GM18867 (cell line): ENCODE data around the gene DLG2.
A peak's percentile ranks its signal among the peaks of the same experiment; 100 is the strongest.

Experiments
- ATAC-seq: cut with Tn5 transposase; IDR thresholded peaks from one replicate; pipeline ENCODE4 v1.9.1; 2021; ENCODE audit warnings: mild to moderate bottlenecking, moderate library complexity; ENCODE audit not compliant: unreplicated experiment

The DLG2 gene

DNA sequence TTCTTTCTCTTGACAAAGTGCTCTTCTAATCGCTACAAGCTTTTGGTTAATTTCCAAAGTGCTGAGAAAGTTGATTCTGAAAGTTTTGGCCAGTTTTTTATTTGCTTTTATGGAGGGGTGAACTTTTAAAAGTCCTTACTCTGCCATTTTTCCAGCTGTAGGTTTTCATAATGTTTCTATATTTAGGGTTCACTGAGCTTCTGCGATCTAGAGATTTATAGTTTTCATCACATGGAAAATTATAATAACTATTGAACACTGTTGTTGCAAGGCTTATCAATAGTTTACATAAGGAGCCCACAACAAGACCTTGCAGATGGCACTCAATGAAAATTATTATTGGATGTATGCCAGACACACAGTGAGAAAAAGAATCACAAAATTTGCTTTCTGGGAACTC is 55.1 kb downstream of the DLG2 start:
- ATAC-seq: no peak

DNA sequence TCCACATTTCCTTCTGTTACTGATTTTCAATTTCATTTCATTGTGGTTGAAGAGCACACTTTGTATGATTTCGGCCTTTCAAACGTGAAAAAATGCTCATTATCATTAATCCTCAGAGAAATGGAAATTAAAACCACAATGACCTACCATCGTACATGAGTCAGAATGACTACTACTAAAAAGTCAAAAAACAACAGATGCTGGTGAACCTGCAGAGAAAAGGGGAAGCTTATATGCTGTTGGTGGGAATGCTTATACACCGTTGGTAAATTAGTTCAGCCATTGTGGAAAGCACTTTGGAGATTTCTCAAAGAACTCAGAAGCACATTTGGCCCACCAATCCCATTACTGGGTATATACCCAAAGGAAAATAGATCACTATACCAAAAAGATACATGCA is 57.6 kb downstream of the DLG2 start:
- ATAC-seq: no peak

DNA sequence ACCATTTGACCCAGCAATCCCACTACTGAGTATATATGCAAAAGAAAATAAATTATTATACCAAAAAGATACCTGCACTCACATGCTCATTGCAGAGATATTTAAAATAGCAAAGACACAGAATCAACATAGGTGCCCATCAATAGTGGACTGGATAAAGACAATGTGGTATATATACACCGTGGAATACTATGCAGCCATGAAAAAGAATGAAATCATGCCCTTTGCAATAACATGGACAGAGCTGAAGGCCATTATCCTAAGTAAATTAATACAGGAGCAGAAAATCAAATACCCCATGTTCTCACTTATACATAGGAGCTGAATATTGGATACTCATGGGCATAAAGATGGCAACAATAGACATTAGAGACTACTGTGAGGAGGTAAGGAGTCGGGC is 68.7 kb downstream of the DLG2 start:
- no peak for ATAC-seq

DNA sequence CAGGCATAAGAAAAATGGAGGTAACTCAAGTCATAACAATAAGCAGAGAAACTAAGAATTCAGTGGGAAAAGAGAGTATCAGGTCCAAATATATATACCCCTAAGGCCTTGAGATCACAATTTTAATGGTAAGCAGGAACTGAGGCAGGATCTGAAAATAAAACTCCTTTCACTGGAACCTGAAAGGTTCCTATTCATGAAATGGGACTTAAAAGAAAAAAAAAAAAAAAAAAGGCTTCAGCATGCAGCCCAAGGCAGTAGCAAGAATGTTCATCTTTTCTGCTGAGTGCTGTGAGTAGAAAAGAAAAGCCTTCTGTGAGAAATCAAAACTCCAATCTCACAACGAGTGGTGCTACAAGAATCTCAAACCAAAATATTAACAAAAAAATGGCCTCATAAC is 75.3 kb downstream of the DLG2 start:
- no peak for ATAC-seq

DNA sequence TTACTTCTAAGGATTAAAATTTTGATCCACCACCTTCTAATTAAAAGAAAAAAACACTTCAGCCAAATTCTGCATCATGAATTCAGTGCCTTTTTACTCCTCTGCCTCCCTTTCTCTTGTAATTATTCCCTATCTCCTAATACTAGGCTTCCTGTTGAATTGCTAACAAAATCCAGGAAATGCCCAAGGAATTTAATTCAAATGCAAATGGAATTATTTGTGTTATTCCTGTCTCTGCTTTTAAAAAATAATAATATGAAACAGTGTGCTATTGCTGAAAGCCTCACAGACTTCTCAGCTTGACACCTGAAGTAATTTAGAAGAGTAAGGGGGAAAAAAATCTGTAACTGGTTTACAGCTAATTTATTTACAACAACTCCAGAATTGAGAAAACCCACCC is 85.5 kb downstream of the DLG2 start:
- no peak for ATAC-seq

DNA sequence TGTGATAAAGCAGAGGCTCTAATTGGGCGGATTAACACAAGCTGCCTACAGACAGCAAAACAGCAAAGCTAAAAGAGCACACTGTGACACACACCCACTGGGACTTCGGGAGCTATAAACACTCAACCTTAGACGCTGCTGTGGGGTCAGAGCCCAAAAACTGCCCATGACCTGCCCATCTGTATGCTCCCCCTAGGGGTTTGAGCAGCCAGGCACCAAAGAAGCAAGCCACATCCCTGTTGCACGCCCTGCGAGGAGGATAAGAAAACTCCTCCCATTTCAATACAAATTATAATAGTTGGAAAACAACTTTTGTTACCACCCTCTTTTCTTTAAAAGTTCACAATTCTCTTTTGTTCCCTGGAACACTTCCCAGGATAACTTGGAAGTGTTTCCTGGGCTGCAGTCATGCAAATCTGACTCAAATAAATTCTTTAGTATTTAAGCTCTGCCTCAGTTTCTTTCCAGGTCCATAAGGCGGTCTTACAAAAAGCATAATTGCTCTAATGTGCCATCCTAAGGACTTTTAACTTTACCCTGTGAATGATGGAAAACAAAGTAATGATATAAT is 86.4 kb downstream of the DLG2 start:
- ATAC-seq: no peak

DNA sequence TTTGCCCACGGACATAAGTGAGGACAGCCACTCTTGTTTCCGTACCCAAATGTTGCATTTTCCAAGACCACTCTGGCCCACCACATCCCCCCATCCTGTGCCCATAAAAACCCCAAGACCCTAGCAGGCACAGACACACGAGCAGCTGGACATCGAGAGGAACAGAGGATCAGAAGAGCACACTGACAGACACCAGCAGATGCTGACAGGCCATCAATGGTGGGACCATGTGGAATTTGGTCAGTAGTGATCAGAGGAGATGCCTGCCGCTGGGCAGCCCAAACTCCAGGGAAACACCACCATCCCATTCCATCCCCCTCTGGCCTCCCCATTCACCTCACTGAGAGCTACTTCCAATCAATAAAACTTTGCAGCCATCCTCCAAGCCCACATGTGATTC is 87.0 kb downstream of the DLG2 start:
- no peak for ATAC-seq

DNA sequence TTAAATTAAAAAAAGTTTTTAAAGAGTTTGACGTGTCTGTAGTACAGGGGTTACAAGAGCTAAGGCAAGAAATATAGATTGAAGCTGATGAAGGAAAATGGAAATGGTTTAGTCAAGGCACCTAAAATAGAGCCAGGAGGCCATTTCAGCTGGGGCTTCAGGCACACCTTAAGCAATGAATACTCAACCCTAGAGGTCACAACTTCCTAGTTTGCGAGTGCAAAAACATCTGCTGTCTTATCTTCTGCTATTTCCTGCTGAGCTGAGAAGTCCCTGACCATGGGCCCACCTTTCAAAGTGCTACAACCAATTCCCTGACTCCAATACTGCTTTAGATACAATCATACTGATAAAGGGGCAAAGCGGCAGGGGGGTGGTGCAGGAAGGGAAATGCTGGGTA is 87.4 kb downstream of the DLG2 start:
- ATAC-seq: no peak

DNA sequence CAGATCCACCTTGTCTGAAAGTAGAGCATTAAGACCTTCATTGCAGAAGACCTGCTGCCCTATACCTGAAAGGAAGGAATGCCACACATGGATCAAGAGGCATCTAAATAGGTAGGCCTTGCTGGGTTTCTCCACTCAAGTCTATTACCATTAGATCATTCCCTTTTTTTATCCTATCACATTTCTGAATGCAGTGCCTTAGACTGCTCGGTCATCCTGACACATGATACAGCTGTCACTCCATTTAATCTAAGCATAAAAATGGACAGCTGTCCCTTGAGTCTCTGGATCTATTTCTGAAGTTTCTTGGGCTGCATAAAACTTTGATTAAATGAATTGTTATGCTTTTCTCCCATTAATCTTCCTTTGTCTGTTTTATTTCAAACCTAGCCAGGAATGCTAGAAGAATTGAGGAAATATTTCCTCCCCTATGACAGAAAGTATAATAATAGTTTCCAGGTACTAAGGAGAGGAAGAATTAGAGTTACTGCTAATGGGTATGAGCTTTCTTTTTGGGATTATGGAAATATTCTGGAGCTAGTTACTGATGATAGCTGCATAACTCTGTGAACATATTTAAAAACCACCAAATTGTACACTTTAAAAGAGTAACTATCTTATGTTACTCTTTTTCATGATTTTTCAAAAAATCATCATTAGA is 88.0 kb downstream of the DLG2 start:
- ATAC-seq: no peak

DNA sequence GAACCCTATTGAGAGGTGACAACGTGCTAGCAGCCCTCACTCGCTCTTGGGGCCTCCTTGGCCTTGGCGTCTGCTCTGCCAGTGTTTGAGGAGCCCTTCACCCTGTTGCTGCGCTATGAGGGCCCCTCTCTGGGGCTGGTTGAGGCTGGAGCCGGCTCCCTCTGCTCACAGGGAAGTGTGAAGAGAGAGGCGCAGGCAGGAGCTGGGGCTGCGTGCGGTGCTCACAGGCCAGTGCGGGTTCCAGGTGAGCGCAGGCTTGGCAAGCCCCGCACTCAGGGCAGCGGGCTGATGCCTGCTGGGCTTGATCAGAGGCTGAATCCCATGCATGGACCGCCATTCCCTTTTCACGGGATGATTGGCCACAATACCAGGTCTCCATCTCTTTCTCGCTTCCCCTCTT is 90.7 kb downstream of the DLG2 start:
- no peak for ATAC-seq

DNA sequence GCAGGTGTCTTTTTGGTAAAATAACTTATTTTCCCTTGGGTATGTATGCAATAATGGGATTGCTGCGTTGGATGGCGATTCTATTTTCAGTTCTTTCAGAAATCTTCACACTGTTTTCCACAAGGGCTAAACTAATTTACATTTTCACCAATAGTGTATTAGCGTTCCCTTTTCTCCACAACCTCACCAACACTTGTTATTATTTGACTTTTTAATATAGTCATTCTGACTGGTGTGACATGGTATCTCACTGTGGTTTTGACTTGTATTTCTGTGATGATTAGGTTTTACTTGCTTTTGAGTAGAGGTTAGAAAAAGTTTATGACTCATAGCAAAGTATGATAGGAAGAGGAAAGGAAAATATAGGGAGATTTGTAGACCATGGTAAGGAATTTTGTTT is 92.3 kb downstream of the DLG2 start:
- ATAC-seq: no peak

DNA sequence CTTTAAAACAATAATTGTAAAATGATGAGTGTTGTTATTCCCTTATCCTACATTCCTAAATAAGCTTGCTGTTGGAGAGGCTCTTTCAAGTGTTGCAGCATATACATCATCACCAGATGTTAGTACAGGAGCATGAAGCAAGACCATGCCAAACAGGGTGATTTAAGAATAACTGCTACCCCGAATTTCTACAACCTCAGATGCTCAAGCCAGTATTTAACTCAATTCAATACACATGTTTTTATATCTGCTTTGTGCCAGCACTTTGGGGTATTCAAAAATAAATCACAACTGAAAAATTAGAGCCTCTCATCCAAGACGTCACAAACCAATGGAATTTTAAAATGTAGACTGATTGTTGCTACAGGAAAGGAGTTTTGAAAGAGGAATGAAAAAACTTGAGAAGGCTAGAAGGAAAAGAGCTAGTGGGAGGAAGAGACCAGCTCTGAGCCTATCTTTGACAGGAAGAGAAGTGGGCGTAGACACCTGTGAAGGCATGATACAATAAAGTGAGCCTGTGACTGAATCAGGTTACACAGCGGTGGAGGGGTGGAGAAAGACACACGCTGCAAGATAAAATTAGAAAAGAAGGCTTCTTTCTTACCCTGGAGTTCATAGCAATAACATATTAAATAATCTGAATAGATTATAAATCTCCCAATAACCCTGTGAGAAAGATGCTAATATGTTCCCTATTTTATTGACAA is 95.8 kb downstream of the DLG2 start:
- ATAC-seq: no peak

DNA sequence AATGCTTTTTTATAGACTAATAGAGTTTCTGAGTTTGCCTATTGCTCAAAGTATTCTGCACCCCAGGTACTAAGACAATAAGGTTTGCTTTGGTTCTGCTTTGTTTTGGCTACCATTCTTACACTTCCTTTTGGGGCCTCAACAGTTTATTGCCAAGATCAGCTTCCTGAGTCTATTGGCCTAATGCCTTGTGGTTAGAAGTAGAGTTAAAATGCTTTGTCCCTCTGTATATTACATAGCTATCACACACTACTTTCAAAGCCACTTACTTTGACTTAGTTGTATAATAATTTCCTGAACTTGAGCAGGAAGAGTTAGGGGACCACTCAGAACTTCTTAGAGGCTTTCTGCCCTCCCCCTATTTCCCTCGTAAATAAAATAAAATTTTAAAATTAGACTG is 96.5 kb downstream of the DLG2 start:
- no peak for ATAC-seq

DNA sequence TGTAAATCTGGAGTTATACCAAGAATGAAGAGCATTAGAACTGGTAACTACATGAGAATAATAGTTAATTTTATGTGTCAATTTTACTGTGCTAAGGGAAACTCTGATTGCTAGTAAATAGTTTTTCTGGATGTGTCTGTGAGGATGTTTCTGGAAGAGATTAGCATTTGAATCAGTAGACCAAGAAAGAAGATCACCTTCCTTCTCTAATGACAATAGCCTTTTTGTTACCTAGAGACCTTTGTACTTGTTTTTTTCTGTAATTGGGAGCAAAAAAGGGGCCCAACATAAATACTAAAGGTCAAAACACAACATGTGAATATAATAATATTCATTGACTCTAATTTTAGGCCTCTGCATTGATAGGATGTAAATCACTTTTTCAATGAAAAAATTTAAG is 100.6 kb downstream of the DLG2 start:
- no peak for ATAC-seq

DNA sequence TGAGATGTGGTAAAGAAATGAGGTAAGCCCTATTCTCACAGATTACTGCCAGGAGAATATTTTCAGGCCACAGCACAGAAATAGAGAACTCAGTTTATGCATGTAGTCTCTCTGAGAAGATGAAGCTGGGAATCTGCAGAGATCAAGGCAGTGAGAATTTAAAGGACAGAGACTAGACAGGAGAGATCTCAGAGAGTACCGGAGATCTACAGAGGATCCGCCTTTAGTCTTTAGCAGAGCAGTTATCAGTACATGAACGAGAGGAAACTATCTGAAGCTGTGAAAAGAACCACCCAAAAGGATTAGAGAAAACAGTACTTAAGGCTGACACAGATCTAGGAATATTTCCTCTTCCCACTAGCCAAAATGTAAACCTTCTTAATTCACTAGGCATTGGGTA is 101.5 kb downstream of the DLG2 start:
- no peak for ATAC-seq

DNA sequence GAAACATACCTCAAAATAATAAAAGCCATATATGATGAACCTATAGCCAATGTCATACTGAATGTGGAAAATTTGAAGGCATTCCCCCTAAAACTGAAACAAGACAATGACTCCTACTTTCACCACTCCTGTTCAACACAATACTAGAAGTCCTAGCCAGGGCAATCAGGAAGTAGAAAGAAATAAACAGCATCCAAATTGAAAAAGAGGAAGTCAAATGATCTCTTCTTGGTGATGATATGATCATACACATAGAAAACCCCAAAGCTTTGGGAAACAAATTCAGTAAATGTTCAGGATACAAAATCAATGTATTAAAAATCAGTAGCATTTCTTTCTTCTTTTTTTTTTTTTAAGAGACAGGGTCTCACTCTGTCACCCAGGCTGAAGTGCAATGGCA is 109.9 kb downstream of the DLG2 start:
- no peak for ATAC-seq

DNA sequence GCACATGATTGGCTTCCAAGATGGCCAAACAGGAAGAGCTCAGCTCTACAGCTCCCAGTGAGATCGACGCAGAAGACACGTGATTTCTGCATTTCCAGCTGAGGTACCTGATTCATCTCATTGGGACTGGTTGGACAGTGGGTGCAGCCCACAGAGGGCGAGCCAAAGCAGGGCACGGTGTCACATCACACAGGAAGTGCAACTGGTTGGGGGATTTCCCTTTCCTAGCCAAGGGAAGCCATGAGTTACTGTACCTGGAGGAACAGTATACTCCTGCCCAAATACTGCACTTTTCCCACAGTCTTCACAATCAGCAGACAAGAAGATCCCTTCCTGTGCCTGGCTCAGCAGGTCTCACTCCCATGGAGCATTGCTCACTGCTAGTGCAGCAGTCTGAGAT is 131.2 kb downstream of the DLG2 start:
- ATAC-seq: peak; percentile 41

DNA sequence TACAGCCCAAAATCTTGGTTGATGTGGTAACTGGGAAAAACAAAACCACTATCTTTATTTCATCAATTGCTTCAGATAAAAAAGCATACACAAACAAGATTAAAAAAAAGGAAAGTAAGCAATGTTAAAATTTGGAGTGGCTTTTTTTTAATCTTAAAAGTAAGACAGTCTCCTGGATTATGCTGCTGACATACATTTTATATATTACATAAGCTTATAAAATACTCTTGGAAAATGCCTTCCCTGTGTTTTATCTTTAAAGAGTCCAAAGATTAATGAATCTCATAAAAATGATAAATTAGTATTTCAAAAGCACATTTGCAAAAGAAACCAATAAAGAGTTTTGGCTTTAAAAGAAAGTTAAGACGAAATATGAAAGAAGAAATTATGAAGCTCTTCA is 132.7 kb downstream of the DLG2 start:
- ATAC-seq: no peak

DNA sequence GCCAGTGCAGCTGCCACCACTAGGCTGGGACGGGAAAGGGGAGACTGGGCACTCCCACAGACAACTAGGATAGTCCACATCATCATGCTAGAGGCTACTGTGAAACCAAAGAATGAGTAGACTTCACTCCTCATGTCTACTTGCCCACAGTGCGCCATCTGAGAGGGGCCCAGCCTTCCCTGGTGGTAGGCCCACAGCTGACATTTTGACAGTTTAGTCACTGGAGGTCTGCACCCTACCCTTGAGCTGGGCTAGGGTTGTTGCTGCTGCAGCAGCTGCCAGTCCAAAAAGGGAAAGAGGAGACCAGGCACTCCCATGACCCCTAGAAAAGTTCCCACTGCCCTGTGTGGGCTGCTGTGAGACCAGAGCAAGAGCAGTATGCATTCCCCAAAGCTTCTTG is 141.2 kb downstream of the DLG2 start:
- no peak for ATAC-seq

DNA sequence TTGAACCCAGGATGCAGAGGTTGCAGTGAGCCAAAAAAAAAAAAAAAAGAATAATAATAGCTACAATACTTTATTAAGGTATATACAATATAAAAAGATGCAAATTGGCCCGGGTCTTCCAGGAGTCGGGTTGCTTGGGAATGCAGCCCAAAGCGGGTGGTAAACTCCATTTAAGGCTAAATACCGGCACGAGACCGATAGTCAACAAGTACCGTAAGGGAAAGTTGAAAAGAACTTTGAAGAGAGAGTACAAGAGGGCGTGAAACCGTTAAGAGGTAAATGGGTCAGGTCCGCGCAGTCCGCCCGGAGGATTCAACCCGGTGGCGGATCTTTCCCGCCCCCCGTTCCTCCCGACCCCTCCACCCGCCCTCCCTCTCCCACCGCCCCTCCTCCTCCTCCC is 143.3 kb downstream of the DLG2 start:
- ATAC-seq: no peak

DNA sequence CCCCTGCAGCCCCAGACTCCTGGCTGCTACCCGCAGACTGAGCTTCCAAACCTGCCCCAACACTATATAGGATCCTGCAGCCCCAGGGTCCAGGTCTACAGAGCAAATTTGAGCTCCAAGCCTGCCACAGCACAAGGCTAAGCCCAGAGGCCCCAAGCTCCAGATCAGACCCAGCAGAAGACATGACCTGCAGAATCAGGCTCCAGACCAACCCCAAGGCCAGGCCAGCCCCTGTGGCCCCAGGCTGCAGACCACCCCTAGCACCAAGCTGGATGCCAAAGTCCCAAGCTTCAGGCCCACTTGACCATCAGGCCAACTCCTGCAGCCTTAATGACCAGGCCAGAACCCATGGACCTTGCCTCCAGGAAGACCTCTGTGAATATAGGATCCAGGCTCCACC is 145.3 kb downstream of the DLG2 start:
- no peak for ATAC-seq

DNA sequence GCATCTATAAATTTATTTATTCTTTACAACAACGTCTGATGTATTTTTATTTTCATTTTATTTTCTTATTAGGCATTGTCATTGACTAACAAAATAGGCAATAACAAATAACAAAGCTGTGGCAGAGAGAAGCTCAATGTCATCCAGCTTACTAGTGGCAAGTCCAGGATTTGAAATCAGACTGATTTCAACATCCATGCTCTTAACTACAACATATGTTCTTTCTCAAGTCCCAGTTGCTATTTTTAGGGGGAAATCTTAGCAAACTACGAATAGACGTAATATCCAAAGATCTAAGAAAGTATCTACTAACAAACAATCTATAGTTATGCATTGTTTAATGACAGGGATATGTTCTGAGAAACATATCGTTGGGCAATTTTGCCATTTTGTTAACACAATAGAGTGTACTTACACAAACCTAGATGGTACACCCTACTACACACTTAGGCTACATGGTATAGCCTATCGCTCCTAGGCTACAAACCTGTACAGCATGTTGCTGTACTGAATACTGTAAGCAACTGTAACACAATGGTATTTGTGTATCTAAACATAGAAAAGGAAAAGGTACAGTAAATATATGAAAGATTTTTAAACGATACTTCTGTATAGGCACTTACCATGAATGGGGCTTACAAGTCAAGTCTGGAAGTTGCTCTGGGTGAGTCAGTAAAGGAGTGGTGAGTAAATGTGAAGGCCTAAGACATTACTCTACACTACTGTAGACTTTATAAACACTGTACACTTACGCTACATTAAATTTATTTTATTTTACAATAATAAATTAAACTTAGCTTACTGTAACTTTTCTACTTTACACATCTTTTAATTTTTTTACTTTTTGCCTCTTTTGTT is 151.3 kb downstream of the DLG2 start:
- no peak for ATAC-seq
